Measurements from ENCODE around the gene FAM174A.

FAM174A gene

GRCh38 chr5:100546001-100546400, 10.8 kb downstream of the FAM174A start:
- no peak for TF ChIP-seq CTCF (IDR thresholded peaks at IDR 0.05; ENCODE audit: insufficient read depth, missing control alignments)
- no peak for DNase-seq (ENCODE audit: insufficient read length, low spot score)
- no peak for FAIRE-seq

- TF ChIP-seq CTCF (IDR thresholded peaks at IDR 0.05; ENCODE audit: insufficient read depth, missing control alignments): no peak
- no peak for FAIRE-seq
Measured at GRCh38 chr5:100550531-100551051, 15.4 kb downstream of the FAM174A start.

GRCh38 chr5:100551183-100551582, 16.0 kb downstream of the FAM174A start:
- no peak for TF ChIP-seq CTCF (IDR thresholded peaks at IDR 0.05; ENCODE audit: insufficient read depth, missing control alignments)

More at GRCh38 chr5:100550531-100551051, 15.4 kb downstream of the FAM174A start:
- no peak for DNase-seq (ENCODE audit: insufficient read length, low spot score)

GRCh38 chr5:100553209-100553608, 18.0 kb downstream of the FAM174A start:
- no peak for TF ChIP-seq CTCF (IDR thresholded peaks at IDR 0.05; ENCODE audit: insufficient read depth, missing control alignments)
- DNase-seq (ENCODE audit: insufficient read length, low spot score): no peak
- no peak for FAIRE-seq

More at GRCh38 chr5:100551183-100551582, 16.0 kb downstream of the FAM174A start:
- DNase-seq (ENCODE audit: insufficient read length, low spot score) (no peak), FAIRE-seq (no peak)

GRCh38 chr5:100560860-100561259, 25.7 kb downstream of the FAM174A start:
- TF ChIP-seq CTCF (IDR thresholded peaks at IDR 0.05; ENCODE audit: insufficient read depth, missing control alignments): no peak
- DNase-seq (ENCODE audit: insufficient read length, low spot score) (no peak), FAIRE-seq (no peak)

- TF ChIP-seq CTCF (IDR thresholded peaks at IDR 0.05; ENCODE audit: insufficient read depth, missing control alignments): no peak
- FAIRE-seq: no peak
- no peak for DNase-seq (ENCODE audit: insufficient read length, low spot score)
Measured at GRCh38 chr5:100562821-100563220, 27.6 kb downstream of the FAM174A start.

- peak; percentile 6 for FAIRE-seq
- DNase-seq (ENCODE audit: insufficient read length, low spot score): no peak
- TF ChIP-seq CTCF (IDR thresholded peaks at IDR 0.05; ENCODE audit: insufficient read depth, missing control alignments): no peak
Measured at GRCh38 chr5:100566382-100567141, 31.4 kb downstream of the FAM174A start.

All from D721Med (cell line).